B cell (primary cell): ENCODE measurements around the gene STON2.

Experiments
- CTCF ChIP-seq: fragments of 200-600 bp; IDR thresholded peaks from one replicate; pipeline ENCODE4 v1.8.0; 2022; ENCODE audit warnings: antibody characterized with exemption, mild to moderate bottlenecking
- EZH2 ChIP-seq: IDR thresholded peaks from 2 replicates; pipeline ENCODE4 v1.6.1; 2012; ENCODE audit warnings: borderline replicate concordance, low read depth, mild to moderate bottlenecking, moderate library complexity, low read length; ENCODE audit not compliant: insufficient read depth, poor library complexity, severe bottlenecking

GRCh38 chr14:81367563-81367962, 32.6 kb downstream of the STON2 start:
- TF ChIP-seq EZH2 (no peak), CTCF (no peak)
